ENCODE results near the gene ALG2. TPM values are rescaled to one million over a fixed set of nuclear protein-coding genes. Genes with fewer than 3 reads are reported as not detected.

The ALG2 gene
- total and polyA plus RNA-seq, 2 experiments from 2014 or later: 31.5 to 39.7 TPM

DNA sequence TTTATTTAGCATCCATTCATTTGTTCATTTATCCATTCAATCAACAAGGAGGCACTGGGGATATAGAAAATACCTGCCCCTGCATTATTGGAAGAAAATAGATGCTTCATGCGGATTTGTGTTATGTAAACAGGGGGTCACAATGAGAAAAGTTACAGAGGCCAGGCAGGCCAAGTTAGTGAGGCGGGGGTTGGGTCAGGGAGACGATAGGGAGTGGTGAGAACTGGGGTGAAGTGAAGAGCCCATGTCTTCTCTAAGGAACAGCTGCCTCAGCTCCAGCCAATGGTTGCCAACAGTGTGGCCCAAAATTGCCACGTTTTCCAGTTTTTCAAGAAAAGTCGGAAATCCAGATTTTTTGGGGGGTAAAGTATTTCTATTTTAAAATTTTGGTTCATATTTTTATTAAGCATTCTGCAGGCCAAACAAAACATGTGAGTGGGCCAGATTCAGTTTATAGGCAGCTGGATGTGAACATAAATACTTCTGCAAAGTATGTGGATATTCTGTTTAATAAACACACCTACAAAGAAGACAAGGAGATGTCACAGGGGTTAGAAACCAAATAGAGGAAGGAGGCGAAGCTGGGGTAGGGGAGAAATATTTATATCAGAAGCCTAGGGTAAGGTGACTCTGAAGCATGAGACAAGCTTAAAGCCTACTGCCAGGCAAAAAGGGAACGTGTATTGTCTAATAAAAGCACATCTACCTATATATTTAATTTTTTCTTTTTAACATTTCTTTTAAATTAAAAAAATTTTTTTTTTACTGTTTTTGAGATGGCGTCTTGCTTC lies 44.0 kb downstream of the ALG2 start:
- H3K4me1 Mint-ChIP-seq: peaks cover 24% of the 10 kb centered on the region; the same call in 2 of the 3 replicates
- Histone ChIP-seq H3K4me2 (no peak overlapping the region), H3K27ac (ENCODE audit: low read depth) (no peak overlapping the region), H2AFZ (no peak overlapping the region), H3K27me3 (ENCODE audit: insufficient read depth) (no peaks in the 10 kb centered on the region), H3K4me1 (ENCODE audit: insufficient read depth) (peaks cover 4% of the 10 kb centered on the region; the same call in 1 of the 2 replicates), H3K9me2 (ENCODE audit: insufficient read depth) (no peaks in the 10 kb centered on the region), H3K79me2 (replicated peaks; ENCODE audit: insufficient read depth) (no peaks in the 10 kb centered on the region), H3K36me3 (ENCODE audit: insufficient read depth) (no peaks in the 10 kb centered on the region), H4K20me1 (replicated peaks; ENCODE audit: insufficient read depth) (no peaks in the 10 kb centered on the region), H3F3A (replicated peaks; ENCODE audit: low read depth) (no peaks in the 10 kb centered on the region), H3K4me3 (no peak overlapping the region)
- H3K27ac Mint-ChIP-seq: no peak overlapping the region
- no peaks in the 10 kb centered on the region for H3K36me3 Mint-ChIP-seq (ENCODE audit: low read depth)
- H3K9me3 Mint-ChIP-seq: no peaks in the 10 kb centered on the region
- no peak for DNase-seq (ENCODE audit: low spot score)
- ATAC-seq: no peak
- no peaks in the 10 kb centered on the region for H3K27me3 Mint-ChIP-seq (ENCODE audit: insufficient read depth, low read depth, poor library complexity)
- TF ChIP-seq STAT1 (IDR thresholded peaks at IDR 0.05; ENCODE audit: unreplicated experiment): no peak
- TF ChIP-seq ZNF114 (CRISPR knock-in tag; IDR thresholded peaks at IDR 0.05): no peak
- TF ChIP-seq POLR2AphosphoS5 (IDR thresholded peaks at IDR 0.05; ENCODE audit: low read depth): no peak
- no peak for TF ChIP-seq CREB1 (CRISPR knock-in tag; IDR thresholded peaks at IDR 0.05; ENCODE audit: low read depth)
- no peak for TF ChIP-seq EZH2phosphoT487 (IDR thresholded peaks at IDR 0.05; ENCODE audit: unreplicated experiment)
- no peak for TF ChIP-seq EZH2 (IDR thresholded peaks at IDR 0.05; ENCODE audit: low read depth, unreplicated experiment)
- no peak overlapping the region for H3K4me3 Mint-ChIP-seq

DNA sequence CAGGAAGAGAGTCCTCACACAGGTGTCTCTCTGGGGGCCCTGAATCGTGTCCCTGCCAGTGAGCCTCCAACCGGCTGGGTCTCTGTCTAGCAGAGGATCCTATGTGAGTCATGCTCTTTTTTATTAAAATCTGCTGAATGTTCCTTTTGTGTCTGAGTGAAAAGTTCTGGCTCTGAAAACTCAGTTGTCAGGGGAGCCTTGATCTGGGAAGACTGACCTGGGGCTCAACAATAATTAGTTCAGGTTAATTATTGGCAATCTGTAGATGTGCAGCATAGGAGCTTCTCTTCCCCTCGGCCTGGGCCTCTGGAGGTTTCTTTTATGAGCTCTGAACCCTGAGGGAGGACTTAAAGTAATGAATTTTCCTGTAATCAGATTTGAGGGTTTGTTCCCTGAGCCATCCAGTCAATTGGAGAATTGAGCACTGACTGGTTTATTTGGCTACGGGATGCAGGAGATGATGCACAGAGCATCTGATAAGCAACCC lies 45.2 kb downstream of the ALG2 start:
- H3K4me3 Mint-ChIP-seq: no peak overlapping the region
- no peak overlapping the region for H3K27ac ChIP-seq (ENCODE audit: low read depth)
- peaks cover 5% of the 10 kb centered on the region for H3K9me2 ChIP-seq (ENCODE audit: insufficient read depth)
- peak overlapping the region; percentile 25; the same call in 1 of the 2 replicates for H3K27ac Mint-ChIP-seq
- DNase-seq (ENCODE audit: low spot score): no peak
- H2AFZ ChIP-seq: peak overlapping the region; percentile 87; the same call in 1 of the 2 replicates
- H4K20me1 ChIP-seq (replicated peaks; ENCODE audit: insufficient read depth): no peaks in the 10 kb centered on the region
- peaks cover 4% of the 10 kb centered on the region; the same call in 1 of the 2 replicates for H3K4me1 ChIP-seq (ENCODE audit: insufficient read depth)
- no peaks in the 10 kb centered on the region for H3K9me3 Mint-ChIP-seq
- H3K4me1 Mint-ChIP-seq: peaks cover 33% of the 10 kb centered on the region
- peaks cover 2% of the 10 kb centered on the region for H3K27me3 Mint-ChIP-seq (ENCODE audit: insufficient read depth, low read depth, poor library complexity)
- no peak overlapping the region for H3K4me3 ChIP-seq
- H3F3A ChIP-seq (replicated peaks; ENCODE audit: low read depth): no peaks in the 10 kb centered on the region
- H3K27me3 ChIP-seq (ENCODE audit: insufficient read depth): no peaks in the 10 kb centered on the region
- H3K4me2 ChIP-seq: peak overlapping the region; percentile 38; the same call in 1 of the 2 replicates
- TF ChIP-seq STAT1 (IDR thresholded peaks at IDR 0.05; ENCODE audit: unreplicated experiment) (no peak), ZNF114 (CRISPR knock-in tag; IDR thresholded peaks at IDR 0.05) (no peak), JUNB (IDR thresholded peaks at IDR 0.05; ENCODE audit: unreplicated experiment) (no peak), NANOG (IDR thresholded peaks at IDR 0.05; ENCODE audit: borderline replicate concordance) (no peak), ZNF331 (CRISPR knock-in tag; IDR thresholded peaks at IDR 0.05; ENCODE audit: low read depth) (no peak), EZH2 (IDR thresholded peaks at IDR 0.05; ENCODE audit: low read depth, unreplicated experiment) (no peak), CREB1 (CRISPR knock-in tag; IDR thresholded peaks at IDR 0.05; ENCODE audit: low read depth) (no peak), EZH2phosphoT487 (IDR thresholded peaks at IDR 0.05; ENCODE audit: unreplicated experiment) (no peak), POLR2AphosphoS5 (IDR thresholded peaks at IDR 0.05; ENCODE audit: low read depth) (no peak)
- TF ChIP-seq, protein P1, sequence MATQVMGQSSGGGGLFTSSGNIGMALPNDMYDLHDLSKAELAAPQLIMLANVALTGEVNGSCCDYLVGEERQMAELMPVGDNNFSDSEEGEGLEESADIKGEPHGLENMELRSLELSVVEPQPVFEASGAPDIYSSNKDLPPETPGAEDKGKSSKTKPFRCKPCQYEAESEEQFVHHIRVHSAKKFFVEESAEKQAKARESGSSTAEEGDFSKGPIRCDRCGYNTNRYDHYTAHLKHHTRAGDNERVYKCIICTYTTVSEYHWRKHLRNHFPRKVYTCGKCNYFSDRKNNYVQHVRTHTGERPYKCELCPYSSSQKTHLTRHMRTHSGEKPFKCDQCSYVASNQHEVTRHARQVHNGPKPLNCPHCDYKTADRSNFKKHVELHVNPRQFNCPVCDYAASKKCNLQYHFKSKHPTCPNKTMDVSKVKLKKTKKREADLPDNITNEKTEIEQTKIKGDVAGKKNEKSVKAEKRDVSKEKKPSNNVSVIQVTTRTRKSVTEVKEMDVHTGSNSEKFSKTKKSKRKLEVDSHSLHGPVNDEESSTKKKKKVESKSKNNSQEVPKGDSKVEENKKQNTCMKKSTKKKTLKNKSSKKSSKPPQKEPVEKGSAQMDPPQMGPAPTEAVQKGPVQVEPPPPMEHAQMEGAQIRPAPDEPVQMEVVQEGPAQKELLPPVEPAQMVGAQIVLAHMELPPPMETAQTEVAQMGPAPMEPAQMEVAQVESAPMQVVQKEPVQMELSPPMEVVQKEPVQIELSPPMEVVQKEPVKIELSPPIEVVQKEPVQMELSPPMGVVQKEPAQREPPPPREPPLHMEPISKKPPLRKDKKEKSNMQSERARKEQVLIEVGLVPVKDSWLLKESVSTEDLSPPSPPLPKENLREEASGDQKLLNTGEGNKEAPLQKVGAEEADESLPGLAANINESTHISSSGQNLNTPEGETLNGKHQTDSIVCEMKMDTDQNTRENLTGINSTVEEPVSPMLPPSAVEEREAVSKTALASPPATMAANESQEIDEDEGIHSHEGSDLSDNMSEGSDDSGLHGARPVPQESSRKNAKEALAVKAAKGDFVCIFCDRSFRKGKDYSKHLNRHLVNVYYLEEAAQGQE (IDR thresholded peaks at IDR 0.05; ENCODE audit: unreplicated experiment): no peak
- TF ChIP-seq, protein P2, sequence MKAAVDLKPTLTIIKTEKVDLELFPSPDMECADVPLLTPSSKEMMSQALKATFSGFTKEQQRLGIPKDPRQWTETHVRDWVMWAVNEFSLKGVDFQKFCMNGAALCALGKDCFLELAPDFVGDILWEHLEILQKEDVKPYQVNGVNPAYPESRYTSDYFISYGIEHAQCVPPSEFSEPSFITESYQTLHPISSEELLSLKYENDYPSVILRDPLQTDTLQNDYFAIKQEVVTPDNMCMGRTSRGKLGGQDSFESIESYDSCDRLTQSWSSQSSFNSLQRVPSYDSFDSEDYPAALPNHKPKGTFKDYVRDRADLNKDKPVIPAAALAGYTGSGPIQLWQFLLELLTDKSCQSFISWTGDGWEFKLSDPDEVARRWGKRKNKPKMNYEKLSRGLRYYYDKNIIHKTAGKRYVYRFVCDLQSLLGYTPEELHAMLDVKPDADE (IDR thresholded peaks at IDR 0.05): no peak
- no peaks in the 10 kb centered on the region for H3K36me3 ChIP-seq (ENCODE audit: insufficient read depth)
- ATAC-seq: peak; percentile 39; the same call in 2 of the 3 replicates
- H3K79me2 ChIP-seq (replicated peaks; ENCODE audit: insufficient read depth): no peaks in the 10 kb centered on the region
- H3K36me3 Mint-ChIP-seq (ENCODE audit: low read depth): no peaks in the 10 kb centered on the region
